Fibroblast of lung (primary cell): ENCODE data around the gene GMCL2.

Experiments used
- EZH2 ChIP-seq: IDR thresholded peaks from 2 replicates; pipeline ENCODE4 v1.5.1; 2012; ENCODE audit warnings: low read length, control low read depth, mild to moderate bottlenecking; ENCODE audit errors: missing control alignments
- TF ChIP-seq, protein P1 (sequence below), 2 donors: IDR thresholded peaks in 1 of 2; conservative IDR thresholded peaks in 1 of 2; 1 replicate in 1 of 2; 2 replicates in 1 of 2; pipeline ENCODE4 v1.5.1; 2011 to 2012; ENCODE audit warnings: low read length in 2 of 2, control low read depth in 1 of 2, inconsistent platforms in 1 of 2, low read depth in 1 of 2, mild to moderate bottlenecking in 1 of 2

DNA sequence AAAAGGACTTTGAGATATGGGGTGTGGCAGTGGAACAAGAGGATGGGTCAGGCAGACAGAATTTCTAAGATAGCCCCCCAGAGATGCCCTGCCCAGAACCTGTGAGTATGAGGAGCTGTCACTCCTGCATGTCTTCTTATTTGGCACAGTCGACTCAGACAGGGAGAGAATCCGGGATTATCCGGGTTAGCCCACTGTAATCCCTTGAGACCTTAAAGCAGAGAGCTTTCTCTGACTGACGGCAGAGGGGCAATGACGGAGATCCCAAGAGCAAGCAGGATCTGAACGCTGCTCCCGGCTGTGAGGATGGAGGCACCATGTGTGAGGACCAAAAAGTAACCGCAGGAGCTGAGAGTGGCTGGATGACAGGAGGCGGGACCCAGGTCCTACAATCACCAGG is 24.7 kb downstream of the GMCL2 start:
- TF ChIP-seq, protein P1, sequence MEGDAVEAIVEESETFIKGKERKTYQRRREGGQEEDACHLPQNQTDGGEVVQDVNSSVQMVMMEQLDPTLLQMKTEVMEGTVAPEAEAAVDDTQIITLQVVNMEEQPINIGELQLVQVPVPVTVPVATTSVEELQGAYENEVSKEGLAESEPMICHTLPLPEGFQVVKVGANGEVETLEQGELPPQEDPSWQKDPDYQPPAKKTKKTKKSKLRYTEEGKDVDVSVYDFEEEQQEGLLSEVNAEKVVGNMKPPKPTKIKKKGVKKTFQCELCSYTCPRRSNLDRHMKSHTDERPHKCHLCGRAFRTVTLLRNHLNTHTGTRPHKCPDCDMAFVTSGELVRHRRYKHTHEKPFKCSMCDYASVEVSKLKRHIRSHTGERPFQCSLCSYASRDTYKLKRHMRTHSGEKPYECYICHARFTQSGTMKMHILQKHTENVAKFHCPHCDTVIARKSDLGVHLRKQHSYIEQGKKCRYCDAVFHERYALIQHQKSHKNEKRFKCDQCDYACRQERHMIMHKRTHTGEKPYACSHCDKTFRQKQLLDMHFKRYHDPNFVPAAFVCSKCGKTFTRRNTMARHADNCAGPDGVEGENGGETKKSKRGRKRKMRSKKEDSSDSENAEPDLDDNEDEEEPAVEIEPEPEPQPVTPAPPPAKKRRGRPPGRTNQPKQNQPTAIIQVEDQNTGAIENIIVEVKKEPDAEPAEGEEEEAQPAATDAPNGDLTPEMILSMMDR (conservative IDR thresholded peaks at IDR 0.05 in 1 of 2, IDR thresholded peaks at IDR 0.05 in 1 of 2; ENCODE audit: low read depth in 1 of 2, low read length in 2 of 2): no peak
- TF ChIP-seq EZH2: no peak
